IPS-15b (cell line): ENCODE measurements around the gene MVP.
A peak's percentile ranks its signal among the peaks of the same experiment; 100 is the strongest.
"Not testable (repeated sequence)": the region's sequence is repeated elsewhere in the genome, so short reads cannot be mapped to it uniquely, and the experiment has no call there.

Source experiments
- H3K27me3 ChIP-seq: one replicate; pipeline ENCODE4 v1.6.1; 2013; ENCODE audit warnings: low read length; ENCODE audit not compliant: control insufficient read depth, insufficient read depth
- H3K36me3 ChIP-seq: one replicate; pipeline ENCODE4 v1.6.1; 2013; ENCODE audit warnings: low read length; ENCODE audit not compliant: control insufficient read depth, insufficient read depth
- H3K4me1 ChIP-seq: one replicate; pipeline ENCODE4 v1.6.1; 2013; ENCODE audit warnings: mild to moderate bottlenecking, low read length; ENCODE audit not compliant: control insufficient read depth, insufficient read depth
- H3K4me3 ChIP-seq: one replicate; pipeline ENCODE4 v1.5.1; 2013; ENCODE audit warnings: low read depth, low read length
- H3K9ac ChIP-seq: one replicate; pipeline ENCODE4 v1.6.1; 2013; ENCODE audit warnings: low read depth, mild to moderate bottlenecking, low read length
- H3K9me3 ChIP-seq: one replicate; pipeline ENCODE4 v1.6.1; 2013; ENCODE audit warnings: mild to moderate bottlenecking, low read length; ENCODE audit not compliant: control insufficient read depth, insufficient read depth

The MVP gene

DNA sequence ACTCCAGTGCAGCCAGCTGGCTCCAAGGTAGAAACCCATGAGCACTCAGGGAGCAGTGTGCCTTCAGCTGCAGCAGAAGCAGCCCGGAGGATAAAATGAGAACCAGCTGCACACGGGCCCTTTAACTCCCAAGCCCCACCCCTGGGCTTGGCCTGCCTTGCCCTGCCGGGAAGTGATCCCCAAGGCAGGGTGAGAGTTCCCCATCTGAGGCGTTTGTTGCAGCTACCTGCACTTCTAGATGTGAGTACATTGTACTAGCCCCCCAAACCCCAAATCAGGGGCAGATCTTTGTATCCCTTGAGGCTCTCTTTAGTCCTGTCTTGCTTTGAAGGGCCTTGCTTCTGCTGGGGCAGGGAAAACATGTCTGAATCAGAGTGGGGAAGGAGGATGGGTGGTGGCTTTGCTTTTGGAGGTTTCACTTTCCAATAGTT is at the start of gene MVP:
MVP (plus strand) TSS at position 192 of the 431 bp plus-strand sequence. CDS start 10,088 bp downstream, outside the sequence.
- H3K9me3 ChIP-seq: no peaks in the 10 kb centered on the region
- no peak within 1 kb of the TSS for H3K9ac ChIP-seq
- H3K4me3 ChIP-seq: no peak within 1 kb of the TSS
- no peaks in the 10 kb centered on the region for H3K27me3 ChIP-seq
- peaks cover 3% of the 10 kb centered on the region for H3K4me1 ChIP-seq
- H3K36me3 ChIP-seq: peaks cover 26% of the 10 kb centered on the region

- not testable (repeated sequence) for H3K4me1 ChIP-seq, H3K4me3 ChIP-seq, H3K9me3 ChIP-seq, H3K27me3 ChIP-seq, H3K9ac ChIP-seq, H3K36me3 ChIP-seq
These were observed 47.9 kb upstream of the MVP start for GRCh38 chr16:29772330-29772729.

DNA sequence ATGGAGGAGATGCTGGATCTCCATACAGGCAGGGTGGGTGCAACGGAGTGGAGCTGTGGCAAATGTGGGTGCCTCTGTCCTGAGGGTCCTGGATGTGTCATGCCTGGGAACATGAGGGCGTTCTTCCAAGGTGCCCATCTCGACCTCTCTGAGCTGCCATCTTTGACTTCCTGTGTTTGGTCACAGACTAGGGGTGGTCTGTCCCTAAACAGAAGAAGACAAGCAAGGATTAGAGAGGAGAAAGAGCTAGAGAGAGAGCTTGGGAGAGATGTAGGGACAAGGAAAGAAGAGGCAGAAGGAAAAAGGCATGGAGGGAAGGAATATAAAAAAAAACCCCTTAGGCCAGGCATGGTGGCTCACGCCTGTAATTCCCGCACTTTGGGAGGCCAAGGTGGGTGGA is 45.5 kb upstream of the MVP start:
- Histone ChIP-seq H3K9me3 (no peaks in the 10 kb centered on the region), H3K9ac (no peak overlapping the region), H3K36me3 (no peaks in the 10 kb centered on the region), H3K27me3 (peaks cover 6% of the 10 kb centered on the region), H3K4me1 (peaks cover 2% of the 10 kb centered on the region), H3K4me3 (no peak overlapping the region)

DNA sequence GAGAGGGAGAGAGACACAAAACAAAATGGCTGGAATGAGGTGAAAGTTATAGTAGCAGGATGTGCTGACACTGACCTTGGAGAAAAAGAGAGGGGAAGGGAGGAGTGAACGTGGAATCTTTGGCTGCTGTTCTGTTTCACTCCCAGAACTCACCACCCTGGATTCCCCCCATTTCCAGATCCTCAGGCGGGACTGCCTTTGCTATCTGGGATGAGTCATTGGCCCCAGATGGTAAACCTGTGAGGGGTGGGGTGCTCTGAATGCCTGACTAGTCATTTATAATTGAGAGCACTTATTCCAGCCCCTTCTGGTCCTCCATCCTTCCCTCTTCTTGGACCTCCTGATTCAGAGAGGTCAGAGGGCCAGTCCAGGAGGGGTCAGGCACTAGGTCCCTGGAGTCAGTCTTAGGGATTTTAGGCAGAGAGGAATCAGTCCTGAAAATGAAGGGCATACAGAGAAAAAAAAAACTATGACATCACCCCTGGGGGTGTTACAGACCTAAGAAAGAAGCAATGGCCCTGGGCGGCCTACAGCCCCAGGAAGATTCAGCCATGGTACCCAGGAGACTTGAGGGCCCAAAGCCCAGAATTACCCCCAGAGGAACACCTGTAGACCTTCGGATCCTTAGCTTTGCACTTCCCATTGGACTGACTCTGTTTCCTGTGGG is 44.4 kb upstream of the MVP start:
- Histone ChIP-seq H3K27me3 (peaks cover 8% of the 10 kb centered on the region), H3K4me3 (no peak overlapping the region), H3K36me3 (no peaks in the 10 kb centered on the region), H3K4me1 (peaks cover 2% of the 10 kb centered on the region), H3K9ac (no peak overlapping the region), H3K9me3 (no peaks in the 10 kb centered on the region)

GRCh38 chr16:29777576-29778350 is 42.5 kb upstream of the MVP start, which contains the start of gene ZG16:
Gene ZG16 (plus strand): TSS chr16:29778256. CDS start chr16:29779267, 1,011 bp downstream.
- H3K9me3 ChIP-seq: no peaks in the 10 kb centered on the region
- H3K9ac ChIP-seq: no peak within 1 kb of the TSS
- no peak within 1 kb of the TSS for H3K4me3 ChIP-seq
- H3K27me3 ChIP-seq: peaks cover 17% of the 10 kb centered on the region
- no peaks in the 10 kb centered on the region for H3K36me3 ChIP-seq
- peaks cover 2% of the 10 kb centered on the region for H3K4me1 ChIP-seq

GRCh38 chr16:29779474-29779873 is 40.8 kb upstream of the MVP start:
- Histone ChIP-seq H3K4me1 (peaks cover 2% of the 10 kb centered on the region), H3K36me3 (no peaks in the 10 kb centered on the region), H3K9me3 (no peaks in the 10 kb centered on the region), H3K4me3 (no peak overlapping the region), H3K27me3 (peaks cover 17% of the 10 kb centered on the region), H3K9ac (no peak overlapping the region)

GRCh38 chr16:29783094-29783953 is 36.9 kb upstream of the MVP start:
- H3K4me3 ChIP-seq, H3K9ac ChIP-seq, H3K36me3 ChIP-seq, H3K9me3 ChIP-seq, H3K4me1 ChIP-seq: not testable (repeated sequence)
- H3K27me3 ChIP-seq: peaks cover 20% of the 10 kb centered on the region

GRCh38 chr16:29784157-29784556 is 36.1 kb upstream of the MVP start:
- no peaks in the 10 kb centered on the region for H3K4me1 ChIP-seq
- no peak overlapping the region for H3K4me3 ChIP-seq
- H3K36me3 ChIP-seq: no peaks in the 10 kb centered on the region
- peaks cover 15% of the 10 kb centered on the region for H3K27me3 ChIP-seq
- H3K9ac ChIP-seq: no peak overlapping the region
- no peaks in the 10 kb centered on the region for H3K9me3 ChIP-seq

GRCh38 chr16:29784901-29785500 is 35.3 kb upstream of the MVP start:
- Histone ChIP-seq H3K27me3 (peaks cover 12% of the 10 kb centered on the region), H3K36me3 (no peaks in the 10 kb centered on the region), H3K4me3 (peak overlapping the region; percentile 64), H3K9ac (no peak overlapping the region), H3K9me3 (no peaks in the 10 kb centered on the region), H3K4me1 (peaks cover 2% of the 10 kb centered on the region)

DNA sequence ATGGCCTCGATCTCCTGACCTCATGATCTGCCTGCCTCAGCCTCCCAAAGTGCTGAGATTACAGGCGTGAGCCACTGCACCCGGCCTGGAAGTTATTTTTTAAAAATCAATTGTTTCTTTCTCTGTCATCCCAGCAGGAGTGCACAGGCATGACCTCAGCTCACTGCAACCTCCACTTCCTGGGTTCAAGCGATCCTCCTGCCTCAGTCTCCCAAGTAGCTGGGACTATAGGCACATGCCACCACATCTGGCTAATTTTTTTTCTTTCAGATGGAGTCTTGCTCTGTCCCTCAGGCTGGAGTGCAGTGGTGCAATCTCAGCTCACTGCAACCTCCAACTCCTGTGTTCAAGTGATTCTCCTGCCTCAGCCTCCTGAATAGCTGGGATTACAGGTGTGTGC is 33.1 kb upstream of the MVP start:
- not testable (repeated sequence) for H3K4me1 ChIP-seq, H3K9me3 ChIP-seq, H3K36me3 ChIP-seq, H3K27me3 ChIP-seq, H3K4me3 ChIP-seq, H3K9ac ChIP-seq

DNA sequence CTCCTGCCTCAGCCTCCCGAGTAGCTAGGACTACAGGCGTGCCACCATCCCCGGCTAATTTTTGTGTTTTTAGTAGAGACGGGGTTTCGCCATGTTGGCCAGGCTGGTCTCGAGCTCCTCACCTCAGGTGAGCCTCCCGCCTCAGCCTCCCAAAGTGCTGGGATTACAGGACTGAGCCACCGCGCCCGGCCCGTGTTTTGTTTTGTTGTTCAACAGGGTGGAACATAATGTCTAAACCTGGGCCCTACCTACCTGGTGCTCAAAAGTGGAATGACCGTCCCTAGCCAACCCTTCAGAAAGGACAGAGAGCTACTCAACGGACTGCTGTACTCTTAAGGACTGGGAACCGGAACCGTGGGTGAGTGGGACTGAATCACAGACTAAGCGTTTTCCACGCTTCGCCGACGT is 30.5 kb upstream of the MVP start:
- Histone ChIP-seq H3K9ac (peak overlapping the region; percentile 99), H3K27me3 (peaks cover 3% of the 10 kb centered on the region), H3K4me1 (peaks cover 11% of the 10 kb centered on the region), H3K4me3 (peak overlapping the region; percentile 94), H3K36me3 (peaks cover 5% of the 10 kb centered on the region), H3K9me3 (no peaks in the 10 kb centered on the region)
